Keratinocyte (primary cell): ENCODE measurements around the gene ZNF524.

Experiments
- CTCF ChIP-seq, 3 experiments: IDR thresholded peaks in 1 of 3; conservative IDR thresholded peaks in 1 of 3; optimal IDR thresholded peaks in 1 of 3; 2 replicates in 2 of 3; 3 replicates in 1 of 3; pipeline versions ENCODE3 to v1.5.1; 2011; ENCODE audit warnings: low read length in 3 of 3, mild to moderate bottlenecking in 3 of 3, moderate library complexity in 2 of 3, control low read depth in 1 of 3, inconsistent platforms in 1 of 3; ENCODE audit not compliant: insufficient read depth in 2 of 3; ENCODE audit errors: extremely low read depth in 1 of 3
- EZH2 ChIP-seq: IDR thresholded peaks from one replicate; pipeline ENCODE4 v1.6.1; 2012; ENCODE audit warnings: inconsistent platforms, mild to moderate bottlenecking, low read length, moderate library complexity

- TF ChIP-seq CTCF (optimal IDR thresholded peaks at IDR 0.05 in 1 of 3, IDR thresholded peaks at IDR 0.05 in 1 of 3, conservative IDR thresholded peaks at IDR 0.05 in 1 of 3; ENCODE audit: extremely low read depth in 1 of 3, insufficient read depth in 2 of 3, low read length in 3 of 3) (no peak), EZH2 (no peak)
Measured at GRCh38 chr19:55643887-55644176, 43.7 kb downstream of the ZNF524 start.
